ENCODE data around the gene LRBA.

GRCh38 chr4:150572704-150573504 is 442.2 kb downstream of the LRBA start:
- TF ChIP-seq POLR2A (IDR thresholded peaks at IDR 0.05; ENCODE audit: low read depth, low read length) (no peak), CTCF (conservative IDR thresholded peaks at IDR 0.05; ENCODE audit: low read depth, low read length) (no peak)
